Measurements from ENCODE around the gene NUBP1. TPM values are rescaled to one million over a fixed set of nuclear protein-coding genes. Genes with fewer than 3 reads are reported as not detected.

NUBP1 gene
- total RNA-seq, result 20.9 TPM

DNA sequence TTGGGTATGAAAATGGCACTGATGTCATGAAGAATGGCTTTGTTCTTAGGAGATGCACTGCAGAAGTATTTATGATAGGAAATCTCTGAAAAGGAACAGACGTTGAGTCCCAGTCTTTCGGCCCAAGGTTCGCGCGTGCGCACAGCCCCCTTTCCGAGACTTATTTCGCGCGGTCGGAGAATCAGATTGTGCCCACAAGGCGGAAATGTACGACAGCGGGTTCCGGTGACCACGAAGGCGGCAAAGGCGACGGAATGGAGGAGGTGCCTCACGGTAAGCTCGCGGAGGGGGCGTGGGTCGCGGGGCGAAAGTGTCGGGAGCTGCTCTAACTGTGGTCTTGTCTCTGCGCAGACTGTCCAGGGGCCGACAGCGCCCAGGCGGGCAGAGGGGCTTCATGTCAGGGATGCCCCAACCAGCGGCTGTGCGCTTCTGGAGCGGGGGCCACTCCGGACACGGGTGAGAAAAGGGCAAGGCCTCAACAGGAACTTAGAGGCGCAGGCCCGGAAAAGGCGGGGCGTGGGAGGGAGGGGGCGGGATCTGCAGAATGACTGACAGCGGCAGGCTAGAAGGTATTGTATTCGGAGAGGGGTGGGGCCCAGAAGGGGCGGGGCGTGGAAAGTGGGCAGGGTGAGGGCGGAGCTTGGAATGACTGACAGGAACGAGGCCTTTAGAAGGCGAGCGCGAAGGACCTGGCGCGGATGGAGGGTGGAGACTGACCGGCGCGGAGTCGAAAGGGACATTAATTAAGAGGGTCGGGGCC is at the start of gene NUBP1:
NUBP1 (plus strand) TSS at position 233 of the 760 bp plus-strand sequence; CDS start at position 255, 22 bp downstream.
- intact Hi-C loops (cut with DNase I), result no loop called here
- Histone ChIP-seq H3K9me3 (no peaks in the 10 kb centered on the region), H3K4me3 (peak within 1 kb of the TSS; percentile 58 to 63), H3K4me1 (peaks cover 29% of the 10 kb centered on the region), H3K36me3 (peaks cover 0 to 19% of the 10 kb centered on the region in 2 donors), H3K27me3 (no peaks in the 10 kb centered on the region), H3K27ac (peak within 1 kb of the TSS; percentile 93)
- TF ChIP-seq, protein P1, sequence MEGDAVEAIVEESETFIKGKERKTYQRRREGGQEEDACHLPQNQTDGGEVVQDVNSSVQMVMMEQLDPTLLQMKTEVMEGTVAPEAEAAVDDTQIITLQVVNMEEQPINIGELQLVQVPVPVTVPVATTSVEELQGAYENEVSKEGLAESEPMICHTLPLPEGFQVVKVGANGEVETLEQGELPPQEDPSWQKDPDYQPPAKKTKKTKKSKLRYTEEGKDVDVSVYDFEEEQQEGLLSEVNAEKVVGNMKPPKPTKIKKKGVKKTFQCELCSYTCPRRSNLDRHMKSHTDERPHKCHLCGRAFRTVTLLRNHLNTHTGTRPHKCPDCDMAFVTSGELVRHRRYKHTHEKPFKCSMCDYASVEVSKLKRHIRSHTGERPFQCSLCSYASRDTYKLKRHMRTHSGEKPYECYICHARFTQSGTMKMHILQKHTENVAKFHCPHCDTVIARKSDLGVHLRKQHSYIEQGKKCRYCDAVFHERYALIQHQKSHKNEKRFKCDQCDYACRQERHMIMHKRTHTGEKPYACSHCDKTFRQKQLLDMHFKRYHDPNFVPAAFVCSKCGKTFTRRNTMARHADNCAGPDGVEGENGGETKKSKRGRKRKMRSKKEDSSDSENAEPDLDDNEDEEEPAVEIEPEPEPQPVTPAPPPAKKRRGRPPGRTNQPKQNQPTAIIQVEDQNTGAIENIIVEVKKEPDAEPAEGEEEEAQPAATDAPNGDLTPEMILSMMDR (IDR thresholded peaks at IDR 0.05), result peak in 1 of 3 experiments; percentile 22
- peak; percentile 57 to 100 for TF ChIP-seq POLR2A (IDR thresholded peaks at IDR 0.05)
- TF ChIP-seq POLR2AphosphoS5 (IDR thresholded peaks at IDR 0.05; ENCODE audit: insufficient read depth in 1 of 2, low read depth in 1 of 2), result peak; percentile 91 to 96
- peak; percentile 100 for DNase-seq (ENCODE audit: extremely low spot score in 2 of 2)

DNA sequence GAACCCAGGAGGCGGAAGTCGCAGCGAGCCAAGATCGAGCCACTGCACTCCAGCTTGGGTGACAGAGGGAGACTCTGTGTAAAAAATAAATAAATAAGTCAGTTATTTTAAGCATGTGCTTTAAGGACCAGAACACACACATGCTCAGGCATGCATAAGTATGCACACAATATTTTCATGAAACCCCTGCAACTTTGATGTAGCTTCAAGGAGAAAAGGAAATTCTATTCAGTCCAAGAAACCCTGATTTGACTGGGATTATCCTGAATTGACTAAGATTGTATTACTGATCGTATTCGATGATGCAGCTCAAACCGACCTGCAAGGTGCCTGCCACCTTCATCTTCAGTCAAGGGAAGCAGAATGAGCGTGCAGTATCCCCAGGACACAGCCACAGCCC is 49.8 kb upstream of the NUBP1 start:
- no peak overlapping the region for H3K27ac ChIP-seq
- no peaks in the 10 kb centered on the region for H3K36me3 ChIP-seq
- TF ChIP-seq POLR2A (IDR thresholded peaks at IDR 0.05), result no peak
- TF ChIP-seq, protein P1 (IDR thresholded peaks at IDR 0.05), result no peak
- no peak for TF ChIP-seq POLR2AphosphoS5 (IDR thresholded peaks at IDR 0.05; ENCODE audit: insufficient read depth in 1 of 2, low read depth in 1 of 2)
- no peak overlapping the region for H3K4me3 ChIP-seq
- intact Hi-C loops (cut with DNase I), result no loop called here
- no peak for DNase-seq (ENCODE audit: extremely low spot score in 2 of 2)
- no peaks in the 10 kb centered on the region for H3K4me1 ChIP-seq
- no peaks in the 10 kb centered on the region for H3K27me3 ChIP-seq
- no peaks in the 10 kb centered on the region for H3K9me3 ChIP-seq

GRCh38 chr16:10694306-10694705 is 49.3 kb upstream of the NUBP1 start:
- Histone ChIP-seq H3K9me3 (no peaks in the 10 kb centered on the region), H3K4me3 (no peak overlapping the region), H3K4me1 (no peaks in the 10 kb centered on the region), H3K27me3 (no peaks in the 10 kb centered on the region), H3K36me3 (no peaks in the 10 kb centered on the region), H3K27ac (no peak overlapping the region)
- intact Hi-C loops (cut with DNase I), result no loop called here
- no peak for DNase-seq (ENCODE audit: extremely low spot score in 2 of 2)
- no peak for TF ChIP-seq POLR2A (IDR thresholded peaks at IDR 0.05)
- TF ChIP-seq, protein P1 (IDR thresholded peaks at IDR 0.05), result no peak
- no peak for TF ChIP-seq POLR2AphosphoS5 (IDR thresholded peaks at IDR 0.05; ENCODE audit: insufficient read depth in 1 of 2, low read depth in 1 of 2)

DNA sequence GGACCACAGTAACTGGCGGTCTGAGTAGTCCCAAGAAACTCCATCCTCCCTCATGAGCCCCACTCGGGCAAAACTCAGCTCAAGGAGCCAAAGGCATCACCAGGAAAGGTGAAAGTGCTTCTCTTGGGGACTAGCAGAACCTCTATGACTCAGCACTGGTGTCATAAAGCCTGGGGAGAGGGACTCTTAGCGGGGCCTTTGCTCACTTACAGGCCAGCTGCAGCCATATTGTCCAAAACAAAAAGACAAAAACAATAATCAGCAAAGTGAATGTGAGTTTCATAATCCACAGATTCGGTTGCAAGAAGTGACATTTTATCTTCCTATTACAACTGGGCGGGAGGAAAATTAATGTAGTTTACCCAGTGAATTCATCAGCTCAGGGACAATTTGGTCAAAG is 48.8 kb upstream of the NUBP1 start, which contains the start of gene TEKT5:
TEKT5 (minus strand) TSS at position 101 of the 400 bp plus-strand sequence; CDS start at position 44, 57 bp downstream.
- no peaks in the 10 kb centered on the region for H3K36me3 ChIP-seq
- H3K9me3 ChIP-seq, result no peaks in the 10 kb centered on the region
- no peaks in the 10 kb centered on the region for H3K27me3 ChIP-seq
- H3K4me1 ChIP-seq, result no peaks in the 10 kb centered on the region
- H3K27ac ChIP-seq, result no peak within 1 kb of the TSS
- intact Hi-C loops (cut with DNase I), result no loop called here
- TF ChIP-seq POLR2A (IDR thresholded peaks at IDR 0.05) (no peak), POLR2AphosphoS5 (IDR thresholded peaks at IDR 0.05; ENCODE audit: insufficient read depth in 1 of 2, low read depth in 1 of 2) (no peak)
- TF ChIP-seq, protein P1 (IDR thresholded peaks at IDR 0.05), result no peak
- DNase-seq (ENCODE audit: extremely low spot score in 2 of 2), result no peak
- H3K4me3 ChIP-seq, result no peak within 1 kb of the TSS

GRCh38 chr16:10699756-10700155 is 43.9 kb upstream of the NUBP1 start:
- Histone ChIP-seq H3K9me3 (no peaks in the 10 kb centered on the region), H3K27ac (no peak overlapping the region), H3K4me3 (no peak overlapping the region), H3K4me1 (no peaks in the 10 kb centered on the region), H3K36me3 (no peaks in the 10 kb centered on the region), H3K27me3 (no peaks in the 10 kb centered on the region)
- intact Hi-C loops (cut with DNase I), result no loop called here
- no peak for TF ChIP-seq POLR2A (IDR thresholded peaks at IDR 0.05)
- TF ChIP-seq, protein P1 (IDR thresholded peaks at IDR 0.05), result no peak
- DNase-seq (ENCODE audit: extremely low spot score in 2 of 2), result no peak
